T-helper 22 cell (primary cell): Measurements from ENCODE around the gene AGMAT.

Source experiments
- DNase-seq: peaks from one replicate; pipeline ENCODE4 v3.0.0-alpha.2; 2020; ENCODE audit warnings: low read depth

Gene AGMAT

GRCh38 chr1:15559189-15559810, 25.6 kb downstream of the AGMAT start:
- no peak for DNase-seq

- no peak for DNase-seq
Measured at GRCh38 chr1:15558516-15558915, 26.3 kb downstream of the AGMAT start.

GRCh38 chr1:15557594-15557993, 27.3 kb downstream of the AGMAT start:
- no peak for DNase-seq

- no peak for DNase-seq
Measured at GRCh38 chr1:15557008-15557407, 27.8 kb downstream of the AGMAT start.

- no peak for DNase-seq
Measured at GRCh38 chr1:15550573-15550972, 34.3 kb downstream of the AGMAT start.

GRCh38 chr1:15546641-15547040, 38.2 kb downstream of the AGMAT start:
- no peak for DNase-seq

- DNase-seq = no peak
Measured at GRCh38 chr1:15543589-15544568, 41.0 kb downstream of the AGMAT start.

GRCh38 chr1:15543251-15543588, 41.6 kb downstream of the AGMAT start:
- no peak for DNase-seq

- no peak for DNase-seq
Measured at GRCh38 chr1:15542388-15543250, 42.2 kb downstream of the AGMAT start.

GRCh38 chr1:15541231-15541792, 43.5 kb downstream of the AGMAT start:
- no peak for DNase-seq

GRCh38 chr1:15540186-15540585, 44.7 kb downstream of the AGMAT start:
- no peak for DNase-seq

GRCh38 chr1:15538771-15539170, 46.1 kb downstream of the AGMAT start:
- no peak for DNase-seq

GRCh38 chr1:15531682-15532081, 53.2 kb downstream of the AGMAT start:
- DNase-seq = no peak

GRCh38 chr1:15531003-15531402, 53.8 kb downstream of the AGMAT start:
- no peak for DNase-seq

GRCh38 chr1:15526490-15527339, 58.1 kb downstream of the AGMAT start, which contains the start of gene DNAJC16:
Gene DNAJC16 (plus strand): TSS chr1:15526848. CDS start chr1:15529106, 2,258 bp downstream.
- peak; percentile 94 for DNase-seq

GRCh38 chr1:15526021-15526489, 58.8 kb downstream of the AGMAT start:
- no peak for DNase-seq

- DNase-seq = no peak
Measured at GRCh38 chr1:15525050-15526020, 59.5 kb downstream of the AGMAT start.

GRCh38 chr1:15524283-15525049, 60.4 kb downstream of the AGMAT start:
- peak; percentile 100 for DNase-seq

GRCh38 chr1:15524021-15524282, 60.9 kb downstream of the AGMAT start, which contains the start of gene CASP9:
Gene CASP9 (minus strand): TSS chr1:15524215. CDS start chr1:15524200, 15 bp downstream.
- DNase-seq = no peak
